Skin epidermis (tissue), 12 donors: ENCODE data around the gene METTL21C.

Source experiments
- H3K27ac ChIP-seq, 21 experiments: fragments of 200-600 bp; sonication (generic) in 11 of 21; one replicate each; pipeline ENCODE4 v1.5.0; 2020; ENCODE audit warnings: mild to moderate bottlenecking in 3 of 21, inconsistent platforms in 2 of 21, moderate library complexity in 2 of 21
- H3K4me3 ChIP-seq, 7 experiments: fragments of 200-600 bp; sonication (generic) in 2 of 7; one replicate each; pipeline ENCODE4 v1.5.0; 2020; ENCODE audit warnings: inconsistent platforms in 2 of 7, mild to moderate bottlenecking in 2 of 7, moderate library complexity in 1 of 7

Gene METTL21C

GRCh38 chr13:102675115-102675514 is 19.7 kb downstream of the METTL21C start:
- H3K27ac ChIP-seq = no peak overlapping the region
- no peak overlapping the region for H3K4me3 ChIP-seq

GRCh38 chr13:102670130-102670529 is 24.7 kb downstream of the METTL21C start:
- H3K4me3 ChIP-seq = no peak overlapping the region
- no peak overlapping the region for H3K27ac ChIP-seq

GRCh38 chr13:102667911-102668310 is 26.9 kb downstream of the METTL21C start:
- no peak overlapping the region for H3K4me3 ChIP-seq
- H3K27ac ChIP-seq = no peak overlapping the region

- H3K27ac ChIP-seq = no peak overlapping the region
- no peak overlapping the region for H3K4me3 ChIP-seq
Observed at GRCh38 chr13:102667023-102667422, 27.8 kb downstream of the METTL21C start.

- Histone ChIP-seq H3K4me3 (no peak overlapping the region), H3K27ac (no peak overlapping the region)
Observed at GRCh38 chr13:102659168-102659713, 35.6 kb downstream of the METTL21C start.

- Histone ChIP-seq H3K27ac (no peak overlapping the region), H3K4me3 (no peak overlapping the region)
Observed at GRCh38 chr13:102658660-102659059, 36.2 kb downstream of the METTL21C start.

- Histone ChIP-seq H3K27ac (no peak overlapping the region), H3K4me3 (no peak overlapping the region)
Observed at GRCh38 chr13:102657630-102658029, 37.2 kb downstream of the METTL21C start.

GRCh38 chr13:102654756-102655155 is 40.1 kb downstream of the METTL21C start:
- H3K27ac ChIP-seq = no peak overlapping the region
- H3K4me3 ChIP-seq = no peak overlapping the region

- Histone ChIP-seq H3K4me3 (no peak overlapping the region), H3K27ac (no peak overlapping the region)
Observed at GRCh38 chr13:102651892-102652291, 43.0 kb downstream of the METTL21C start.

- no peak overlapping the region for H3K4me3 ChIP-seq
- H3K27ac ChIP-seq = no peak overlapping the region
Observed at GRCh38 chr13:102651392-102651791, 43.5 kb downstream of the METTL21C start.

- Histone ChIP-seq H3K27ac (no peak overlapping the region), H3K4me3 (no peak overlapping the region)
Observed at GRCh38 chr13:102650444-102650843, 44.4 kb downstream of the METTL21C start.

GRCh38 chr13:102648046-102648445 is 46.8 kb downstream of the METTL21C start:
- Histone ChIP-seq H3K4me3 (no peak overlapping the region), H3K27ac (no peak overlapping the region)

- H3K4me3 ChIP-seq = no peak overlapping the region
- H3K27ac ChIP-seq = no peak overlapping the region
Observed at GRCh38 chr13:102645701-102646100, 49.1 kb downstream of the METTL21C start.

- Histone ChIP-seq H3K27ac (no peak overlapping the region), H3K4me3 (no peak overlapping the region)
Observed at GRCh38 chr13:102643656-102644055, 51.2 kb downstream of the METTL21C start.

- Histone ChIP-seq H3K4me3 (no peak overlapping the region), H3K27ac (no peak overlapping the region)
Observed at GRCh38 chr13:102642475-102642874, 52.4 kb downstream of the METTL21C start.

- H3K27ac ChIP-seq = no peak overlapping the region
- H3K4me3 ChIP-seq = no peak overlapping the region
Observed at GRCh38 chr13:102642029-102642428, 52.8 kb downstream of the METTL21C start.

- Histone ChIP-seq H3K27ac (no peak overlapping the region), H3K4me3 (no peak overlapping the region)
Observed at GRCh38 chr13:102638741-102639140, 56.1 kb downstream of the METTL21C start.
